Nucleus accumbens (tissue), 56 donors: ENCODE results near the gene AFAP1L2.

Source experiments
- DNase-seq, 56 donors: peaks; one replicate each; lab custom pipeline; 2025; lab: John Stamatoyannopoulos, UW

The AFAP1L2 gene, protein sequence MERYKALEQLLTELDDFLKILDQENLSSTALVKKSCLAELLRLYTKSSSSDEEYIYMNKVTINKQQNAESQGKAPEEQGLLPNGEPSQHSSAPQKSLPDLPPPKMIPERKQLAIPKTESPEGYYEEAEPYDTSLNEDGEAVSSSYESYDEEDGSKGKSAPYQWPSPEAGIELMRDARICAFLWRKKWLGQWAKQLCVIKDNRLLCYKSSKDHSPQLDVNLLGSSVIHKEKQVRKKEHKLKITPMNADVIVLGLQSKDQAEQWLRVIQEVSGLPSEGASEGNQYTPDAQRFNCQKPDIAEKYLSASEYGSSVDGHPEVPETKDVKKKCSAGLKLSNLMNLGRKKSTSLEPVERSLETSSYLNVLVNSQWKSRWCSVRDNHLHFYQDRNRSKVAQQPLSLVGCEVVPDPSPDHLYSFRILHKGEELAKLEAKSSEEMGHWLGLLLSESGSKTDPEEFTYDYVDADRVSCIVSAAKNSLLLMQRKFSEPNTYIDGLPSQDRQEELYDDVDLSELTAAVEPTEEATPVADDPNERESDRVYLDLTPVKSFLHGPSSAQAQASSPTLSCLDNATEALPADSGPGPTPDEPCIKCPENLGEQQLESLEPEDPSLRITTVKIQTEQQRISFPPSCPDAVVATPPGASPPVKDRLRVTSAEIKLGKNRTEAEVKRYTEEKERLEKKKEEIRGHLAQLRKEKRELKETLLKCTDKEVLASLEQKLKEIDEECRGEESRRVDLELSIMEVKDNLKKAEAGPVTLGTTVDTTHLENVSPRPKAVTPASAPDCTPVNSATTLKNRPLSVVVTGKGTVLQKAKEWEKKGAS

DNA sequence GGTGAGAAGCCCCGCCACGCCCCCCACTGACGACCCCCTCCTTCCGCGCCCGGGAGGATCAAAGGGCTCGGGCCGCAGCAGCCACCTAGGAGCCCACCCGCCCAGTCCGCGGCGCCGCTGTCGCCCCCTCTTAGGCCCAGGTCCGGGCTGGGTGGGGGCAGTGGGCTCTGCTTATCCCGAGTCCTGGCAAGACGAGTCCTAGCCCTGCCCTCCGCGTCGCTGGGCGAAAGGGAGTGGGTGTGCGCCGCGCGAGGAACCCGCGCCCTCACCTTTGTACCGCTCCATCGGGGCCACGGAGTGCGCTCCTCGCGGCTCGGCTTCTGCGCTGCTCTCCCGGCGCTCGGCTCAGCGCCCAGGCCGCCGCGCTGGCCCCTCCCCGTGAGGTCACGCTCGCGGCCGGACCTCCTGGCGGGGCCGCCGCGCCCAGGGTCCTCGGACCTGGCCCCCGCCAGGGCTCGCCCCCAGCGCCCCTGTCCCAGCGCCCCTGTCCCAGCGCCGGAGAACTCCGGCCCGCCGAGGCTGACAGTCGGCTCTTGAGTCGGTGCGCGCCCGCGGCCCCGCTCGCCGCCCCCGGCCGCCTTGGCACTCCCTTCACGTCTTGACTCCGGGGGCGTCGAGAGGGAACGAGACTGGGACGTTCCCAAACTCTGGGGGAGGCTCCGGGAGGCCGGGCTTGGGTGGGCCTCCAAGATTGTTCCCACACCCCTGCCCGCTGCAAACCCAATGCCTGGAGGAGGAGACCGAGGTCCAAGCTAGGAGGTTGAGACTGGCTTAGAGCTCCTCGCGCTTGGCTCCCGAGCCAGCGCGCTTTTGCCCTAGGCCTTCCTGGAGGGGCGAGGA is at the start of gene AFAP1L2:
Gene AFAP1L2 (minus strand): TSS at position 332 of the 840 bp plus-strand sequence. CDS start 47 bp downstream, at position 285.
- DNase-seq, result peak in 2 of 56 donors; percentile 16 to 57

GRCh38 chr10:114453576-114453975 is 49.3 kb upstream of the AFAP1L2 start:
- no peak for DNase-seq

DNA sequence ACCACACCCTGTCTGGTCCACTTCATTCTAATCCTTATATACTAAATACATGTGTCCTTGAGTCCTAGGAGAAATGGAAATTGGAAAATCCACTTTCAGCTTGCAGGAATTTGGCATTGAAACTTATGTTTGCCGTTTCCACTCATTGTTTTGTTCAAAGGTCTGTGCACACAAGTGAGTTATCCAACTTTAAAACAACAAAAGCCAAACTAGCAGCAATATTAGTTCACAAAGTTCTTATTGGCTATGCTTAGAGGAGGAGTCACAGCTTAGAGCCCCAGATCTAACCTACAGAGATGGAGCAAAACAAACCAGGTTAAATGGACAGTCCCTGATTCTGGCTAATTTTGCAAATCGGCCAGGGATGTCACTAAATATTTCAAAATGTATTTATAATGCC is 44.6 kb upstream of the AFAP1L2 start:
- no peak for DNase-seq

DNA sequence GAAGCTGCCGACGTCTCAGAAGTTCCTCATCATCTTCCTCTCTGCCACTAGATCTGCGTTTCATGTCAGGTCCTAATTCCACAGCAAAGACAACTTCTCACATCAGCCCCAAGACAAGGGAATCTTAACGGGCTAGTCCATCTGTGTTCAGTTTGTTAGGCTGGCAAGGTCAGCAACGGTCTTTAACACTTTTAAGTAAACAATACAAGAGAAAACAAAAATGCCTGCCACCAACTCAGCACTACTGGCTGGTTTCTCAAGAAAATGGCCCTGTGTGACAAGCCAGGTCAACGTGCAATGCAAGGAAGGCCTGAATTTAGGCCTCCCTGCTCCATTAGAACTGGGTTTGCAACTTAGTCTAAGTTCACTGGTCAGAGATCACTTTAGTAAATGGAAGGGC is 41.0 kb upstream of the AFAP1L2 start:
- DNase-seq, result no peak

GRCh38 chr10:114444819-114445218 is 40.5 kb upstream of the AFAP1L2 start:
- no peak for DNase-seq

- DNase-seq, result no peak
These were observed 37.9 kb upstream of the AFAP1L2 start for GRCh38 chr10:114442091-114442630.

DNA sequence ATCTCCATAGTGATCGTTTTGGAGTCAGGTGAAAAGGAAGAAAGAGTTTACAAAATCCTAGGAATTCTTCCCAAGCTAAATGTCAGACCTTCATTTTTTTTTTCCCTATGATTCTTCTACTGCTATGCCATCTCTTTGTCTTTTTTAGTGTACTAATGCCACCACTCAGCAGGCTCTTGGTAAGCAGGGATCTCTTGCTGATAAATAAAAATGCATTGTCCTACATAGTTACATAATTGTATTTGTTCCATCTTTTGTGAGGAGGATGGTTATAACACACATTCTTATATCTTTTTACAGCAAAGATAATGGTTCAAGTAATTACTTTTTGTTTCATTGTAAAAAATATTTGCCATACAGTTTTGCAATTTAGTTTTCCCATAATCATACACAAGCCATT is 36.8 kb upstream of the AFAP1L2 start:
- DNase-seq, result no peak

- no peak for DNase-seq
These were observed 33.4 kb upstream of the AFAP1L2 start for GRCh38 chr10:114437473-114438292.

DNA sequence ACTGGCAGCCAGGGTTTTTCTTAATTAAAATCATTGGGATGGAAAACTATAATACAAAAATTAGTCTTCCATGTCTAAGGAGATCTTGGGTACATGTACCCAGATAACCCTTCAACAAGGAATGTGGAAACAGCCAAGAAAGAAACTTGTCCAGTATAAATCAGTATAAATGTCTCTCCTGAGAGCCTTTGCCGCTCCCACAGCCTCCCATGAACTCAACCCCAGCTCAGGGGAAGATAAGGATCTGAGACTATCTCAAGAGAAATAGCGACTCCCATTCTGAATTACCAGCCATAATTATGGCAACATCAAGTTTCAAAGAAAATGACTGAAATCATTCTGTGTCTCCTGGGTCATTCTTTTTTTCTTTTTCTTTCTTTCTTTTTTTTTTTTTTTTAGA is 32.6 kb upstream of the AFAP1L2 start:
- no peak for DNase-seq

DNA sequence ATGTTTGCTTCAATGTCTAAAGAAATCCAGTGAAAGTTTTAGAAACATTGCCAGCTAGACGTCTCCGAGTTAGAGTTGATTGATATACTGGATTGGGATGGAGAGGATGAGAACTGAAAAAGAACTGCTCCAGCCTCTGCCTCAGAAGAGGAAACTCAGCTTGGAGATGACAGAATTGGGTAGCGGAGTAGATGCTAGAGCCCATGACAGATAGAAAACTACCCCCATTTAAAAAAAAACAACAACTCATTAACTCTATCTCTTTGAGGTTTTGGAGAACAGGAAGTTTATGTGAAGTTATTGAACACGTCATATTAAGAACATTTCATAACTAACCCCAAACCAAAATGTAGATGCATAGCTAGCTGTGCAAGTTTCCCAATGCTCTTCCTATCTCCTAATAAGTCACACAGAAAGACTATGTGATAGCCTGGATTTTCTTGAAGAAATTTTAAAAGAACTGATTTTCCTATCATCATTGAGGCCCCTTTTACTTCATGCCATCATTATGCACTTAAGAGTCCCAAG is 28.3 kb upstream of the AFAP1L2 start:
- no peak for DNase-seq

- DNase-seq, result no peak
These were observed 27.3 kb upstream of the AFAP1L2 start for GRCh38 chr10:114431414-114432135.

GRCh38 chr10:114430688-114431413 is 26.5 kb upstream of the AFAP1L2 start:
- DNase-seq, result no peak

GRCh38 chr10:114429581-114430335 is 25.5 kb upstream of the AFAP1L2 start:
- no peak for DNase-seq

DNA sequence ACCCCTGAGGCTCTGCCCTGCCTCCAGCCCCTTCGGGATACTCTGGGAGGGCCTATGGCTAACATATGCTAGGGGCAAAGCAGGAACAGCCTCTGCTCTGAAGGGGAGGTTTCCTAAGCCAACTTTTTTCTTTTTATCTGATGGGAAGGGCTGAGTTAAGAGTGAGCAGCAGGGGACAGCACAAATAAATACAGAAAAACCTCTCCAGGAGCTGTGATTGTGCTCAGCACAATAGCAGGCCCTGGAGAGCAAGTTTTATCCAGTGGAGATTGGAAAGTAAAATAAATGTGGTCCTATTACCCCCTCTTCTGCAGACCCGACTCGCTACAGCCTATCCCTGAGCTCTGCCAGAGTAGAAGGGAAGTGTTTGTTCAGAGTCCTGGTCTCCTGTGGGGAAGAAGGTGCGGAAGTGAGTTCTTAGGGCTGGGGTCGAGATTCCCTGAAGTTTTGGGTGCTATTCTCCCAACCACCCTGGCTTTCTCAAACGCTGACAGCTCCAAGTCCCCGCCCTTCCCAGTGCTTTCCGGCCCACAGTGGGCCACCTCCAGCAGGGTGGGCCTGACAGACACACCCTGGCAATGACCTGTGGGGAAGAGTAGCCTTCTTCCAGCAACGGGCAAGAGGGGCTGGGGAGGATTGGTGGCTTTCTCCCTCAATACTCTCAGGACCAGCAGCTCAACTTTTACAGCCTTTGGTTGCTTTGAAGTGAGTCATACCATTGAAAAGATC is 23.0 kb upstream of the AFAP1L2 start:
- no peak for DNase-seq

- no peak for DNase-seq
These were observed 22.2 kb upstream of the AFAP1L2 start for GRCh38 chr10:114426476-114426875.

DNA sequence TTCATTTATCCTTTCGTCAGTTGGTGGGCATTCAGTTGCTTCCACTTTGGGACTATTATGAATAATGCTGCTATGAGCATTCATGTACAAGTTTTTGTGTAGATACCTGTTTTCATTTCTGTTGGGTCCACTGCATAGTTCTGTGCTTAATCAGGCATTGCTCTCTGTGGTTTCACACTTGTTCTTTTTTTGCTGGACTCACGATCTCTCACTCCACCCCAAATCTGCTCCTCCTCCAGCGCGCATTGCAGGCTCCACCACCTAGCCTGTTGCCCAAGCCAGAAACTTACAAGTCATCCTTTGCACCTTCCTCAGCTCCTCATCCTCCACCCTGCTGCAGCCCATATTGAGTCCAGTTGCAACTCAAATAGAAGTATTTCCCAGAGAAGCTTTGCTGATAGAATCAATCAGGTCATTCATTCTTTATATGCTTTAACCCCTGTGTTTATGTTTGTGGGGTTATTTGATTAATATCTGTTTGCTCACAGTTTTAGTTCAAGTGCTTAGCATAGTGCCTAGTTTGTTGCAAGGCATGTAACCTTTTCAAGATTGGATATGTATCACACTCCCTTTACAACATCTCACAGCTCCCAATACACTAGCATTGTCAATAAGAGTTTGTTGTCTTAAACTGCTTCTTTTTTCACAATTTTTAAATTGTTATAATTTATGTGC is 16.6 kb upstream of the AFAP1L2 start:
- no peak for DNase-seq
